Non-pigmented ciliary epithelial cell (primary cell): Measurements from ENCODE around the gene PDGFD.

ENCODE experiments used
- DNase-seq: peaks from one replicate; pipeline ENCODE4 v3.0.0-alpha.2; 2010; ENCODE audit warnings: low read depth

Gene PDGFD

GRCh38 chr11:104145062-104145461, 18.9 kb downstream of the PDGFD start:
- no peak for DNase-seq

- no peak for DNase-seq
Observed at GRCh38 chr11:104142698-104143097, 21.2 kb downstream of the PDGFD start.

- no peak for DNase-seq
Observed at GRCh38 chr11:104136861-104137260, 27.1 kb downstream of the PDGFD start.

DNA sequence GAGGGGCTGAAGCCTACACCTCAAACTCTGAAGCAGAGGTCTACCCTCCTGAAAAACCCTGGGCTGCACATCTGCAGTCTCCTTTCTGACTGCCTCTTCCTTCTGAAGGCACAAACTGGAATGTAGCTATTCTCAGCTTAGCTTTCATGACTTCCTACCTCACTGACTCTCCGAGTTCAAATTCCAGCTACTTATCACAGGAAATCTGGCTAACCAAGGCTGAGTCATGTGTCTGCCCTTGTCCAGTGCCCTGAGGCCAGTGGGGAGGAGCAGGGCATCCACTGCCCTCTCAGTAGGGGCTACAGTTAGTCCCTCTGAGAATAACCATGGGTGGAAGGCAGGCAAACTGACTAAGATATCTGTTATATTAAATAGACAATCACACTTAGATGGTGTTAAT, 29.2 kb downstream of the PDGFD start:
- no peak for DNase-seq

- DNase-seq: no peak
Observed at GRCh38 chr11:104130161-104130560, 33.8 kb downstream of the PDGFD start.

DNA sequence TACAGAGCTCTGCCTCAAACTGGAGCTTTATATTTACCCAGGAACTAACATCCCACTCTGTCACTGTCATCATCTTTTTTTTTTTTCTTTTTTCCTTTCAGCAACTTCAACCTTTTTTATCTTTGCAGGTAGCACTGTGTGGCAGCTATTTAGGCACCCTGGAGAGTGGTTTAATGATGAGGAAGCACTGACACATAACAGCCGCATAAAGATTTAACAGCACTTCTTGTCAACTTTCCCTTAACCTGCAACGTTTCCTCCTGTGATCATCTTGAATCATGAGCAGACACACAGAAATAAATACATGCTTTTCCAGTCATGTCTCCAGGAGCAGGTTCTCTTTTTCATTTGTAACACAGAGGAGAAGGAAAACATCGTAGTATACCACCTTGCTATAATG, 34.8 kb downstream of the PDGFD start:
- no peak for DNase-seq

- DNase-seq: no peak
Observed at GRCh38 chr11:104127828-104128227, 36.1 kb downstream of the PDGFD start.

DNA sequence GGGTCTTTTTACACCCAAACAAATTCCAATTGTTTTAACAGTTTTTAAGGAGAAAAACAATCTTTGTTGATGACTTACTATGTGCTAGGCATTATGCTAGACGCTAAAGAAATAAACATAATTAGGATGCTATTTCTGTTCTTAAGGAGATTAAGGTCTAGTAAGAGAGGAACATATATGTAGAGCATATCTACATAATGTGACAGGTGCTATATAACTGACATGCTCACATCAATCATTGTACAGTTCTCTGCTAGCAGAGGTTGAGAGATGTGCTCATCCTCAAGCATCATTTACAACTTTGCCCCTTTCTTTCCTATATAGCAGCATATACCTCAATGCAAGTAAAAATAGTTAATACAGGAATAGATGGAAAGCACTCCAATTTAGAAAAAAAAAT, 37.5 kb downstream of the PDGFD start:
- no peak for DNase-seq

DNA sequence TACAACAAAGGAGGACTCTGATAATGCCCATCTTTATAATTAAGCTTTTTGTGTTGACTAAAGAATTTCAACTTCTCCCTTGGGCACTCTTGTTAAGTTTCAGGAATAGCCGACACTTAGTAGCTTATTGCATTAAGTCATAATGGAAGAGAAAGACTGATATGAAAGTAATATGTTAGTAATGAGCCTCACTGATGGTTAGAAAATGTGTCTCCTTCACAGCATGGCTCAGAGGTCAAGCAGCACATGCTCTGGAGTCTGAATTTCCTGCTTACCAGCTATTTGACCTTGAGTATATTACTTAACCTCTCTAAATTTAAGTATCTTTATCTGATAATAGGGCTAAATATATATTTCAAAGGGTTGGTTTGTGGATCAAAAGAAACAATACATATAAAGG, 39.0 kb downstream of the PDGFD start:
- DNase-seq: no peak

DNA sequence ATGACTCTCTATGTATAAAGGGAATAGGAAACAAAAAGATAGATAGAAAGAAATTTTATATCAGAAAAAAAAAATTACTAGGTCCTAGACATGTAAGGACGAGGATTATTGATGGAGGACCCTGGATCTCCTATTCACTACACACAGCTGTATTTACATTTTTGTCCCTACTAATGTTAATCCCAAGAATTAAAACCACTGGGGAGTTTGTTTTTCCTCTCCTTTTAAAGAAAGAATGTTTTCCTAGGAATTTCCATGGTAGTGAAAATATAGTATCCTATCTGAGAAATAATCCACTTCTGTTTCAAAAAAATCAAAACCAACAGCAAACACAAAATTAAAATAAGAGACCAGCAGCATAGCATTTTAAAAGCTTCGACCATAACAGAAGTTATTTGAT, 41.1 kb downstream of the PDGFD start:
- DNase-seq: no peak

DNA sequence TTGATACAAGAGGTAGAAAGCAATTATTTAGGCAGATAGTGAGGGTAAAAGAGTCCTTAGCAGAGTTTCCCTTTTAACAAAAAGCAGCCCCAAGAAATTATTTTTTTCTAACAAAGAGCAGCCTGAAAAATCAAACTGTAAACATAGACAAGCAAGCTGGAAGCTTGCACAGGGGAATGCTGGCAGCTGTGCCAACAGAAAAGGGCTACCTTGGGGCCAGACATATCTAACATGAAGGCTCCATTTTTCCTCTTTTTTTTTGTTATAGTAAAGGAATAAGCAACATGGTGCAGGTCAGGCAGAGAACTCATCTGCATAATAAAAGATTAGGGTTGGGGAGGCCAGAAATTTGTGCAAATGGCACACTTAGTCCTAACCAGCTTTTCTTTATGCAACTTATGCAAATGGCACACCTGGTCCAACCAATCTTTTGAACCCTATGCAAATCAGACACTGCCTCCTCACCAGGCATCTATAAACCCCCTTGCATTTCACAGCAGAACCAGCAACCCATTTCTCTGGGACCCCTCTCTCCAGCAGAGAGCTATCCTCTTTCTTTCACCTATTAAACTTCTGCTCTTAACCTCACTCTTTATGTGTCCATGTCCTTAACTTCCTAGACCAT, 41.8 kb downstream of the PDGFD start:
- DNase-seq: no peak

DNA sequence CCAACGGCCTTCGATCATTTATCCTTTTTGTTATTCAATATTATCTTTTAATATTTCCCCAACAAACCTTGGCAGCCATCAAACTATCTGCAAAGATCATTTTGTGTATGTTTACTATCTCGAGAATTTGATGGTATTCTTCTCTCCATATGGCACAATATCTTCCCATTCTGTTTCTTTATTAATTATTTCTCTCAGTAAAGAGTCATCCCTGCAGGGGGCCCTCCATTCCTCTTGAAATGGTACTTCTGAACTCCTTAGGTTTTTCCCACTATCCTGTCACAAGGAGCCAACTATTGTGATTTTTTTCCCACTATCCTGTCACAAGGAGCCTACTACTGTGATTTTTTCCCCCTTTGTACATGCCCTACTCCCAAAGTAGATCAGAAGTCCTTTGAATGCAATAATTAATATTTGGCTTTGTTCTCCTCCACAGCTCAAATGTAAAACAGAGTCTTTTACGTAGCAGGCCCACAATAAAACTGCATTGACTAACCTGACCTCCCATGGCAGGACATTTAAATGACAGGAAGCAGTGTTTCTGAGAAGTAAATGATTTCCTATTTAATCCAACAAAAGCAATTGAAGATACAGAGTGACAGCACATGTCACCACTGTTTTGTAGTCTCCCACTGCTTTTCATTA, 43.3 kb downstream of the PDGFD start:
- no peak for DNase-seq

GRCh38 chr11:104118105-104118744, 45.7 kb downstream of the PDGFD start:
- no peak for DNase-seq

GRCh38 chr11:104113541-104113940, 50.4 kb downstream of the PDGFD start:
- DNase-seq: no peak

DNA sequence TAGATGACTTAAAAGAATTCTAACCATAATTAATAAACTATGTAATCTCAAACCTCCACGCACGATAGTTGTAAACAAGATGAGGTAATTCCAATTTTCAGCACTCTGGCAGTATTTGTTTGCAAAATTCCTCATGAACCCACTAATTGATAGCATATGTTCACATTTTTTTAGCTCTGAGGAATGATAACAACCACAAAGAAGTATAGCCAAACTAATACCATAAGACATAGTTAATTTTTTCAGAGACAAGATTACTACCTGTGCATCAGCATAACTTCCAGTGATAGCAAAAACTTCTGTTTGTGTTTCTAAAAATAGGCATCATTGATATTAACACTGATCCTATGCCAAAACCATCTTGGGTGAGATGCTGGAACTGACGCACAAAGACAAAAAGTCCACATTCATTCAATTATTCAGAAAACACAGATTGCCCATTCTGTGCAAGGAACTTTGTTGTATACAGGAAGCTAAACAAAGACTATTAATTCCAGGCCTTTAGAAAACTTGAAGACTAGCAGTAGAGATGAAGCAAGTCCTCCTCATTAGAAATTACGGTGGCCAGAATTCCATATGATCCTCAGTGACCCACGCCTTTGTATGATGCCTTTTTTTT, 57.7 kb downstream of the PDGFD start:
- DNase-seq: peak; percentile 32

DNA sequence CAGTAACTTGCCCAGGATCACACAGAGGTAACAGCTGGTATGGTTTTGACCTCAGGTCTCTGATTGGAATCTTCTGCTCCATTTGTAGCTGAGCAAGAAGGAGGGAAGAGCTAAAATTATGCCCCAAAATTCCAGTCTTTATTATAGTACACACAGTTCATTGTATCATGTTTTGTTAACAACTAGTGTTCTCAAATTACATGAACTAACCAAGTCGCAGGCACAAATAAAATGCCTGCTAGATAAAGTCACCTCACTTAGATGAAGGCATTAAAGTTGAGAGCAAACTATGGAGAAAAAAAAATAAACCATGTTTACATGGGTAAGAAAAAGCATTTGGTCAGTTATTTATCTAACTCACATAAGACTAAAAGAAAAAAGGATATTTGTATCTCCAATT, 58.8 kb downstream of the PDGFD start:
- DNase-seq: no peak

DNA sequence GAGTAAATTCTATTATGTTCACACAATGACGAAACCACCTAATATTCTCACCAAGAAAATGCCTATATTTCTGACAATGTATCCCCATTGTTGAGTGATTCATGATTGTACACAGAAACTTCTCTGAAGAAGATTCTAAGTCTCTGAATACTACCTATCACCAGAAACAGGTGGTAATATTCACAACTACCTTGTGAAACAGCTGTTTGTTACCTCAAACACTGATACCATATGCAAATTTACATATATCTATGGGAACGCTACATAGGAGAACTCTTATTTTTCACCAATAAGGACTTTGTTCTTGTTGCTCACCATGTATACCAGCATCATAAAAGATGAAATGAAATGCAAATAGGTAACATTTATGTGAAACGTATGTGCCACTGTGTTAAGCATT, 59.3 kb downstream of the PDGFD start:
- DNase-seq: no peak

DNA sequence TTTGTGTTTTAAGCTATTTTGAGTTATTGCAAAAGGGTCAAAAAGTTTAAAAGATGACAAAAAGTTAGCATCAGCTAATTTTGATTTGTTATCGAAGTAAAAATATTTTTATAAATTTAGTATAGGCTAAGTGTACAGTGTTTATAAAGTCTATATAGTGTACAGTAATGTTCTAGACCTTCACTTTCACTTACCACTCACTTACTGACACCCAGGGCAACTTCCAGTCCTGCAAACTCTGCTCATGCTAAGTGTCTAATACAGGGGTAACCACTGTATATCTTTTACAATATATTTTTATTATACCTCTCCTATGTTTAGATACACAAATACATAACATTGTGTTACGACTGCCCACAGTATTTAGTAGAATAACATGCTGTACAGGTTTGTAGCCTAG, 59.7 kb downstream of the PDGFD start:
- DNase-seq: no peak

DNA sequence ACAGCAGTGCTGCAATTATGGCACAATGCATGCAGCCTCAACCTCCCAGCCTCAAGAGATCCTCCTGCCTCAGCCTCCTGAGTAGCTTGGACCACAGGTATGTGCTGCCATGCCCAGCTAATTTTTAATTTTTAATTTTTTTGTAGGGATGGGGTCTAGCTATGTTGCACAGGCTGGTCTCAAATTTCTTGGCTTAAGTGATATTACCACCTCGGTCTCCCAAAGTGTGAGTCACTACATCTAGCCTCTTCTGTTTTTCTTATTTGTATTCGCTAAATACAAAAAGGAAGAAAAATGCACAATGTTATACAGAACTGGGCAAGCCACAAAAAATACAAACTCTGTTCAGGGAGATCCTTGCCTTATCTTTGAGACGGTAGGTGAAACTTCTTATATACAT, 65.4 kb downstream of the PDGFD start:
- DNase-seq: no peak

DNA sequence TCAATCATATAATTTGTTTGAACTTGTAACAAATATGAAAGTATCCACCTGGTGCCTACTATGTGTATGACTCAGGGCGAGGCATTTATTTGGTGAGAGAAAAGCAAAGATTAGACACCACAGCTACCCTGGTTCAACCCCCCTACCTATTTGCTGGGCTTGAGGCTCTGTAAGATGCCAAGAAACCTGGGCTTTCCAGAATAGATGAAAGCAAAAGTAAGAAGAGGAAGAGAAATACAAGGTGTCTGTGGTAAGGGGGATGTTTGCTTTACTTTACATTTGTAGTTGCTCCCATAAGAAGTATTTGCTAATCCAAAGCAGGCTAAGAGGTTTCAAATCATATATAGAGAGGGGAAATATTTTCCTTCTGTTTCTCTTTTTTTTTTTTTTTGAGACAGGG, 65.8 kb downstream of the PDGFD start:
- DNase-seq: no peak

DNA sequence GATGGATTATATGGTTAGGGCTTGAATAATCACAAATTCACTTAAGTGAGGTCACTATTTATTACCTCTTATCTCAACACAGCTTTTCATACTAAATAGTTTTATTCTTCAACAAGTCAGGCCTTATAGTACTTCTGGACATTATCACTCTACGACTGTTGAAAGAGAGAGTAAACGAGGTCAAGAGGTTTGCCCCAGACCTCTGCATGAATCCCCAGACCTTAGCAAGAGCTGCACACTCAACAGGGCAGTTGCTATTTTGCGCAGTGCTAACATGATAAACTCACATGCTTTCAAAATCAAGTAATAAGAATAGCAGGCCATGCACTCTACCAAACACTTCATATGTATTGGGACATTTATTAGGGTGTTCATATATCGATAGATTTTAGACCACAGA, 67.0 kb downstream of the PDGFD start:
- DNase-seq: no peak

DNA sequence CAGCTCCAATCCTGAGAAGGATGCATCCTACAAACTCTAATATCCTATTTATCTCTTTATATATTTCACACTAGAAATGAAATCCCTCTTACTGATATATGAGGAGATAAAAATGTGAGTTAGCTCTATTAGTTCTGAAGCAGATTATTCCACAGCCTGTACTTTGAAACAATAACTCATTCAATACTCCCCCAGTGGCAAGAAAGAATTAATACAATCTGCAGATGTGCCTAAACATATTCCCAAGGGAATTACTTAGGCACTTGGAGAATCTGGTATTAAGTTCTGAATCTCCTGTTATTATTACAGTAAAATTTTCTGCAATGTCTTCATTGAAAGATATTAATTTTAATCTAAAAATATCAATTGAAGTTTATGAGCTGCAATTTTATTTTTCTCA, 68.2 kb downstream of the PDGFD start:
- DNase-seq: no peak

DNA sequence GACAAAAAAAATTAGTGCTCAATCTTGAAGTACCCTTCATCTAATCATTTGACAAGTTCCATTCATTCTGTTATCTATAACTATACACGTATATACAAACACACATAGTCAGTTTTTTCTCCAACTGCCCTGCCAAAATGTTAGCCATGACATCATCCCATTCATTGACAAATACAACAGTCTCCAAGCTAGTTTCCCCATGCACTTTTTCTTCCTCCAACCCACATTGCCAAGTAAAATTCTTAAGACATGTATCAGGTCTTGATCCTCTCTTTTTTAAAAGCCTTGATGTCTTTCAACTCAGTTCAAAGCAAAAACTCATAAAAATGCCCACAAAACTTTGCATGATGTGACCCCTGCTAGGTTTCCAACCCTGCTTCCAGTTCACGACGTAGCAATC, 69.4 kb downstream of the PDGFD start:
- no peak for DNase-seq
